Psoas muscle (tissue), 8 donors: ENCODE results near the gene FOXN3. TPM values are rescaled to one million over a fixed set of nuclear protein-coding genes. Genes with fewer than 3 reads are reported as not detected.

Source experiments
- ATAC-seq, 4 donors: fragments of 200-7000 bp; cut with Tn5 transposase; one replicate each; pipeline ENCODE4 v1.9.1; 2020; ENCODE audit warnings: moderate library complexity in 3 of 4, mild to moderate bottlenecking in 2 of 4
- DNase-seq, 2 donors: peaks; one replicate each; pipeline ENCODE4 v3.0.0-alpha.2; 2020
- H3K27ac ChIP-seq: fragments of 200-600 bp; one replicate; pipeline ENCODE4 v1.8.0; 2022
- H3K27me3 ChIP-seq, 3 donors: fragments of 200-600 bp in 1 of 3; one replicate each; pipeline versions ENCODE4 v1.6.1 to v1.8.0; 2013 to 2022; ENCODE audit warnings: low read length in 2 of 3, mild to moderate bottlenecking in 2 of 3, moderate library complexity in 1 of 3; ENCODE audit not compliant: insufficient read depth in 3 of 3
- H3K36me3 ChIP-seq, 2 donors: fragments of 200-600 bp in 1 of 2; one replicate each; pipeline versions ENCODE4 v1.6.1 to v1.8.0; 2013 to 2022; ENCODE audit warnings: low read depth in 1 of 2, mild to moderate bottlenecking in 1 of 2, moderate library complexity in 1 of 2; ENCODE audit not compliant: insufficient read depth in 1 of 2
- H3K4me1 ChIP-seq: fragments of 200-600 bp; one replicate; pipeline ENCODE4 v1.8.0; 2022
- H3K4me3 ChIP-seq: fragments of 200-600 bp; one replicate; pipeline ENCODE4 v1.8.0; 2022; ENCODE audit warnings: mild to moderate bottlenecking
- H3K9me3 ChIP-seq: fragments of 200-600 bp; one replicate; pipeline ENCODE4 v1.8.0; 2022
- CTCF ChIP-seq: fragments of 200-600 bp; IDR thresholded peaks from one replicate; pipeline ENCODE4 v1.8.0; 2022; ENCODE audit warnings: antibody characterized with exemption
- WGBS, 3 donors: extraction: QIAGEN DNeasy Blood & Tissue Kit; methylation state at CpG; one replicate each; pipeline versions ENCODE4 v1.1.6 to v1.1.7; 2013; 5-methylcytosine and 5-hydroxymethylcytosine counted together
- intact Hi-C, 2 donors: fragments of 100-400 bp; cut with DNase I; formaldehyde crosslinking; loops; one replicate each; pipeline versions ENCODE4 v1.11.0 to v1.14.2; 2022
- polyA plus RNA-seq, 3 donors: library from polyadenylated mRNA; stranded (reverse); fragments of 200-250 nt; gene quantifications; one replicate each; pipeline ENCODE4 v1.2.3, GENCODE V29; 2013
- total RNA-seq, 4 donors: library from RNA; stranded (reverse); fragmentation: NEBNext Ultra II Directional in 2 of 4; extraction: Animal tissue kit (Norgen Biotek cat#: 25700) in 2 of 4; gene quantifications; one replicate each; pipeline versions ENCODE4 v1.2.1 to v1.2.4, GENCODE V29; 2021 to 2023
- donor health status: healthy with polysubstance abuse.
- donor health status: DM: no; HTN: no; CAD: no; lungs with moderate emphysema.
- donor health status: Bipolar disorder and iron deficiency.
- donor health status: healthy.
- donor health status: DM: yes; HTN: yes; CAD: no.
- donor health status: DM: no; HTN: no; CAD: no.
- donor health status: DM: no; HTN: no; CAD: no.
- donor health status: DM: yes; HTN: yes; CAD: no.

Gene FOXN3
- total and polyA plus RNA-seq, 7 donors, result 10.1 to 123 (median 73.6) TPM

- ATAC-seq (peak in 1 of 4 donors; percentile 23), DNase-seq (no peak)
- Histone ChIP-seq H3K4me3 (no peak overlapping the region), H3K36me3 (no peaks in the 10 kb centered on the region), H3K9me3 (no peaks in the 10 kb centered on the region), H3K4me1 (peaks cover 59% of the 10 kb centered on the region), H3K27me3 (no peaks in the 10 kb centered on the region), H3K27ac (no peak overlapping the region)
- intact Hi-C loops, result no loop called here
- WGBS, 3 donors, result 53 to 62% (median 55%) methylated on average over 10 of the region's 10 CpGs
- TF ChIP-seq CTCF, result no peak
Observed at GRCh38 chr14:89371585-89372511, 45.2 kb downstream of the FOXN3 start.

GRCh38 chr14:89370781-89371180, 46.3 kb downstream of the FOXN3 start:
- Histone ChIP-seq H3K36me3 (no peaks in the 10 kb centered on the region), H3K4me1 (peaks cover 64% of the 10 kb centered on the region), H3K27me3 (no peaks in the 10 kb centered on the region), H3K27ac (peak overlapping the region; percentile 25), H3K4me3 (peak overlapping the region; percentile 2), H3K9me3 (no peaks in the 10 kb centered on the region)
- WGBS, 3 donors, result 49 to 65% (median 50%) methylated on average over 7 of the region's 7 CpGs
- no peak for TF ChIP-seq CTCF
- peak in 1 of 4 donors; percentile 19 for ATAC-seq
- no peak for DNase-seq
- intact Hi-C loops, result no loop called here

GRCh38 chr14:89370381-89370780, 46.7 kb downstream of the FOXN3 start:
- no peaks in the 10 kb centered on the region for H3K36me3 ChIP-seq
- intact Hi-C loops, result no loop called here
- H3K27me3 ChIP-seq, result no peaks in the 10 kb centered on the region
- peaks cover 64% of the 10 kb centered on the region for H3K4me1 ChIP-seq
- no peak for DNase-seq
- TF ChIP-seq CTCF, result no peak
- WGBS, 3 donors, result 62 to 76% (median 65%) methylated on average over 4 of the region's 4 CpGs
- peak overlapping the region; percentile 2 for H3K4me3 ChIP-seq
- H3K9me3 ChIP-seq, result no peaks in the 10 kb centered on the region
- H3K27ac ChIP-seq, result peak overlapping the region; percentile 77
- no peak for ATAC-seq

GRCh38 chr14:89369656-89370055, 47.4 kb downstream of the FOXN3 start:
- Histone ChIP-seq H3K9me3 (no peaks in the 10 kb centered on the region), H3K4me1 (peaks cover 71% of the 10 kb centered on the region), H3K36me3 (no peaks in the 10 kb centered on the region), H3K27me3 (no peaks in the 10 kb centered on the region), H3K4me3 (no peak overlapping the region), H3K27ac (peak overlapping the region; percentile 77)
- TF ChIP-seq CTCF, result no peak
- 80 to 87% (median 82%) methylated on average over 4 of the region's 4 CpGs for WGBS, 3 donors
- DNase-seq, result no peak
- peak in 1 of 4 donors; percentile 3 for ATAC-seq
- intact Hi-C loops, result no loop called here
